GM21723 (cell line): ENCODE data around the gene MED12.

Experiments used
- ATAC-seq: cut with Tn5 transposase; IDR thresholded peaks from one replicate; pipeline ENCODE4 v1.9.1; 2021; ENCODE audit warnings: mild to moderate bottlenecking, moderate library complexity; ENCODE audit not compliant: unreplicated experiment

Gene MED12

DNA sequence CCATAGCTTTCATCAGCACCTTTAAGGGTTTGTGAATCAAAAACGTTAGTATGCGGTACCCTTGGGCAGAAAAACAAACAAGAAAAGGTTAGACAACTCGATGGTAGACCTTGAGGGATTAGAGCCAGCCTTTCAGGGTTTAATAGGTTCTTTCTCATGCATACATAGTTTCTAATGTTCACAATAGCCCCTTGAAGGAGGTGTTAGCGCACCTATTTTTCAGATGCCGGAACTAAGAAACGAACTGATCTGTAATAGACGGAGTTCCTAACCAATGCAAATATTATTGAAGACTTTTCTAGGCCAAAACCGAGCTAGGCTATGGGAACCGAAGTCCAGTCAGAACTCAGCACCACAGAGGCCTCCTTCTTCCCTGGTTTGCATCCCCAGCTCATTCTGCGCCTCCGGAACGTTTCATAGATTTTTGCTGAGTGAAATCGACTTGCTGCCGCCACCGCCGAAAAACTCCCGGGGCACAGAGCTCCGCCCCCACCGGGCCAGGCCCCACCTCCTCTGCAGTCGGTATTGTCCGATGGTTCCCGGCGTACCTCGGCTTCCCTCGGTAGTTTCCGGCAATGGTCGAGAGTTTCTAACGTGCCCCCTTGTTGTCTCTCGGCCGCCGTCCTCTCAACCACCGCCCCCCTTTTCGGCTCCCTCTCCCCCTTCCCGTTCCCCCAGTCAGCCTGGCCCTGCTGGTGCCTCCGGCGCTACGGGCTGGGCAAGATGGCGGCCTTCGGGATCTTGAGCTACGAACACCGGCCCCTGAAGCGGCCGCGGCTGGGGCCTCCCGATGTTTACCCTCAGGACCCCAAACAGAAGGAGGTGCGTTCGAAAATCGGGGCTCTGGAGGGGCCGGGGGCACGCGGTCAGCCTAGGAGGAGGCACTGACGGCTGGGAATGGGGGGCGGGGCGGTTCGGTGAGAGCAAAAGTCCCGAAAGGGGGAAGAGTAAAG, at the start of gene MED12:
Gene MED12, plus strand, starts transcription at position 565 of the 953 bp plus-strand sequence. Its CDS starts 159 bp downstream, at position 724.
- ATAC-seq, result peak; percentile 91

DNA sequence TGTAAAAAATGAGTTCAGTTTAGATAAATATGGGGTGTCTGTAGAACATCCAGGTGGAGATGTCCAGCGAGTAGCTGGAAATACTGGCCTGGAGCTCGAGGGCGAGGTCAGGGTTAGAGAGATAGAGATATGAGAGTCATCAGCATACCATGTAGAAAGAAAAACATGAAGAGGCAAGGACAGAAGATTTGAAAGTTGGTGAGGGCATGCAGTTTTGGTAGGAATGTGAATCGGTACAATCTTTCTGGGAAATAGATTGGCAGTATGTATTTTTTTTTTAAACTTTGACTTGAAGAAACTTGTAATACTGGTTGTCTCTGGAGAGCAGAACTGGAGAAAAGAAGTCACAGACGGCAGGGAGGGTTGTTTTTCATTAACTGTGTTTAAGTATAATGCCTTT, 47.9 kb upstream of the MED12 start:
- no peak for ATAC-seq

- ATAC-seq, result no peak
Measured at GRCh38 chrX:71081330-71082123, 36.9 kb upstream of the MED12 start.

GRCh38 chrX:71082124-71082647, 36.2 kb upstream of the MED12 start:
- ATAC-seq, result no peak

DNA sequence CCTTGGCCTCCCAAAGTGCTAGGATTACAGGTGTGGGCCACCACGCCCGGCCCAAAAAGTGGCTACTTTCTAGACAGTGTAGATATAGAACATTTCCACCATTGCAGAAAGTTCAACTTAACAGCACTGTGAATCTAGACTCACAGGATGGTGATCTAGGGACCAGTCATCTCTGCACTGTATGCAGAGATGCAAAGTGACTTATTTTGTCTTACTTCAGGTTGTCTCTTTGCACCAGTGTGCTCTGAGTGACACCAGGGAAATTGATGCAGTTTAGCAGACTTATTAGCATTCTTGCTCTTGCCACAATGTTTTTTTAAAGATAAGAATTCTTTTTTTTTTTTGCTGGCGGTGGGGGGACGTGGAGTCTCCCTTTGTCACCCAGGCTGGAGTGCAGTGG, 35.6 kb upstream of the MED12 start:
- ATAC-seq, result no peak

DNA sequence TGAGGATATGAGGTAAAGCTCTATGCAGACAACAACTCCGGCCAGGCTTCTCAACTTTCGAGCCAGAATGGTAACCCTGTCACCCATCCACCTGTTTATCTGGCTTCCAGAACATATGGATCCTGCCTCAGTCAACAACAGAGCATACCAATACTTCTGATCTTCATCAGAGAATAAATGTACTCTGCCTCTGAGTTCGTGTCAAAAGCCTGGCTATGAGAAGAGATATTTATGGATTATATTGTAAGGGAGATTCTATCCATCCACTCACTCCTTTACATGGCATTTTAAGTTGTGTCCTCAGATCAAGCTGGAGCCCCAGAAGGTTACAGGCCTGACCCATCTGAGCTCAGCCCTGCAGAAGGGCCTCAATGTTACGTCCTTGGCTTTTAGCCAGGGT, 32.5 kb upstream of the MED12 start:
- no peak for ATAC-seq

GRCh38 chrX:71091263-71091662, 27.1 kb upstream of the MED12 start:
- ATAC-seq, result no peak

- no peak for ATAC-seq
Measured at GRCh38 chrX:71095033-71095432, 23.4 kb upstream of the MED12 start.

DNA sequence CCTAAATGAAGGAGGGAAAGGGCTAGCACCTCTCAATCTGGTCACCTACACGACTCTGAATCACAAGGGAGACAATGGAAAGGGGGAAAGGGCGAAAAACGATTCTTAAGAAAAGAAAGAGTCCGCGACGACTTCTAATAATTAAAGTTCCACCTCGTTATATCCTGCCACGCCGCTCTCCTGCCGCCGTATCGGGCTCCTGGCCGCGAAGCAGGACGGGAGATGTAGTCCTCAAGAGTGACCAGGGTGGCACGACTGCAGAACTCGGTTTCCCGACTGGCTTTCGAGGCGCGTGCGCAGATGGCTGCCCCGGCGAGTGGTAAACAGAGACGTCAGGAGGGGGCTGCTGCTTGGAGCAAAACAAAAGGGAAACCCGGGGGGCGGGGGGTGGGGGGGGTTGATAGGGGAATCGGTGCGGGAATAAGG, 22.8 kb upstream of the MED12 start, which contains the start of gene FOXO4:
Gene FOXO4, plus strand, starts transcription at position 297 of the 426 bp plus-strand sequence. CDS start 678 bp downstream, outside the sequence.
- ATAC-seq, result peak; percentile 76

DNA sequence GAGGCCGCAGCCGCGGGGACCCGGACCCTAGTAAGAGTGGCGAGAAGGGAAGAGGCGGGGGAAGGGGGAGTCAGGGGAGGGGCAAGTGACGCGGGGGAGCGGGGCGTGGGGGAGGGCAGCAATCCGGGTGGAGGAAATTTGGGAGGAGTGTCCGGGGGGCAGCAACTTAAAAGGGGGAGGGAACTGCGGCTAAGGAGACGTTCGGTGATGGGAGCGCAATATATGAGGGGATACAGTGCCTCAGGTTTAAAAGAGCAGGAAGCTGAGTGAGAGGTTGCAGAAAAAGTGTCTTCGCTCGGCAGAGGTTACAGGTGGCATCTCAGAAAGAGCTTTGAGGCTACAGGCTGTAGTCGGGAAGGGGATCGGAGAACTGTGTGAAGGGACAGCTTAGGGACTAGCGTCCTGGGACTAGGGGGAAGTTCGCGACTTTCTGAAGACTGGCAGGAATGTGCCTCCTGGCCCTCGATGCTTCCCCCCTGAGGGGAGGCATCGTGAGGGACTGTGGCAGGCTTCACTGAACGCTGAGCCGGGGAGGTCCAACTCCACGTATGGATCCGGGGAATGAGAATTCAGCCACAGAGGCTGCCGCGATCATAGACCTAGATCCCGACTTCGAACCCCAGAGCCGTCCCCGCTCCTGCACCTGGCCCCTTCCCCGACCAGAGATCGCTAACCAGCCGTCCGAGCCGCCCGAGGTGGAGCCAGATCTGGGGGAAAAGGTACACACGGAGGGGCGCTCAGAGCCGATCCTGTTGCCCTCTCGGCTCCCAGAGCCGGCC, 22.2 kb upstream of the MED12 start:
- peak; percentile 35 for ATAC-seq

- ATAC-seq, result no peak
Measured at GRCh38 chrX:71096760-71097032, 21.7 kb upstream of the MED12 start.

GRCh38 chrX:71098302-71098701, 20.1 kb upstream of the MED12 start:
- ATAC-seq, result no peak

- no peak for ATAC-seq
Measured at GRCh38 chrX:71098951-71099506, 19.4 kb upstream of the MED12 start.

DNA sequence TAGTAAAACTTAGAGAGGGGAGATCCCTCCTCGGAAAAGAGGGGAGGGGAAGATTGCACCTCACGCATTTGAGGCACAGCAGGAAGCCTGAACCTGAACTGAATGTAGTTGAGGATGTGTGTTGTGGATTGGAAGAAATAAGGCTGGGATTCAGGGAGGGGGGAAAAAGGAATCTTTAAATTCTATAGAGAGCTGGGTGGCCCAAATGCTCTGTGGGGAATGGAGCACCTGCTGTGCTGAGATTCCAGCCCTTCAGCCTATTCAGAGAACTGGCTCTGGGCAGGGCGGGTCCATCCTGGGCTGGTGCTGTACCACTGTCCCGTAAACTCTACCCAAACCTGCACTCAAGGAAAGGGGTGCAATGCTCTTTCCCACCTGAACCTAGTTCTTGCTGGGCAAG, 18.7 kb upstream of the MED12 start:
- no peak for ATAC-seq

DNA sequence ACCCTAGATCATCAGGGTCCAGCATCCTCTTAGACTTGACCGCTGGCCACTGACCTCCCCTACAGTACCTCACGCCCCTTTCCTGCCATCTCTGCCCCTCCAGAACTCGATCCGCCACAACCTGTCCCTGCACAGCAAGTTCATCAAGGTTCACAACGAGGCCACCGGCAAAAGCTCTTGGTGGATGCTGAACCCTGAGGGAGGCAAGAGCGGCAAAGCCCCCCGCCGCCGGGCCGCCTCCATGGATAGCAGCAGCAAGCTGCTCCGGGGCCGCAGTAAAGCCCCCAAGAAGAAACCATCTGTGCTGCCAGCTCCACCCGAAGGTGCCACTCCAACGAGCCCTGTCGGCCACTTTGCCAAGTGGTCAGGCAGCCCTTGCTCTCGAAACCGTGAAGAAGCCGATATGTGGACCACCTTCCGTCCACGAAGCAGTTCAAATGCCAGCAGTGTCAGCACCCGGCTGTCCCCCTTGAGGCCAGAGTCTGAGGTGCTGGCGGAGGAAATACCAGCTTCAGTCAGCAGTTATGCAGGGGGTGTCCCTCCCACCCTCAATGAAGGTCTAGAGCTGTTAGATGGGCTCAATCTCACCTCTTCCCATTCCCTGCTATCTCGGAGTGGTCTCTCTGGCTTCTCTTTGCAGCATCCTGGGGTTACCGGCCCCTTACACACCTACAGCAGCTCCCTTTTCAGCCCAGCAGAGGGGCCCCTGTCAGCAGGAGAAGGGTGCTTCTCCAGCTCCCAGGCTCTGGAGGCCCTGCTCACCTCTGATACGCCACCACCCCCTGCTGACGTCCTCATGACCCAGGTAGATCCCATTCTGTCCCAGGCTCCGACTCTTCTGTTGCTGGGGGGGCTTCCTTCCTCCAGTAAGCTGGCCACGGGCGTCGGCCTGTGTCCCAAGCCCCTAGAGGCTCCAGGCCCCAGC, 17.6 kb upstream of the MED12 start:
- ATAC-seq, result no peak

- no peak for ATAC-seq
Measured at GRCh38 chrX:71102292-71102691, 16.1 kb upstream of the MED12 start.

GRCh38 chrX:71103110-71103983, 15.0 kb upstream of the MED12 start:
- ATAC-seq, result peak; percentile 48

GRCh38 chrX:71105628-71106027, 12.8 kb upstream of the MED12 start:
- ATAC-seq, result no peak

GRCh38 chrX:71106427-71106826, 12.0 kb upstream of the MED12 start, which contains the start of gene CXorf65:
CXorf65 (minus strand) TSS chrX:71106740; CDS start chrX:71106556, 184 bp downstream.
- ATAC-seq, result no peak
